EL (cell line): ENCODE measurements around the gene NEK8.
"Not testable (repeated sequence)": the region's sequence is repeated elsewhere in the genome, so short reads cannot be mapped to it uniquely, and the experiment has no call there.

ENCODE experiments used
- DNase-seq: peaks from one replicate; pipeline ENCODE4 v3.0.0-alpha.2; 2016

NEK8 gene

GRCh38 chr17:28774206-28774605 lies 45.6 kb downstream of the NEK8 start:
- DNase-seq = no peak

GRCh38 chr17:28777178-28777577 lies 48.6 kb downstream of the NEK8 start:
- DNase-seq = no peak

- not testable (repeated sequence) for DNase-seq
These were observed 51.0 kb downstream of the NEK8 start for GRCh38 chr17:28779601-28780000.

GRCh38 chr17:28783161-28783560 lies 54.6 kb downstream of the NEK8 start:
- no peak for DNase-seq

- DNase-seq = no peak
These were observed 59.5 kb downstream of the NEK8 start for GRCh38 chr17:28788100-28788499.
